IMR-90 (cell line): Measurements from ENCODE around the gene IBA57.

Experiments used
- BHLHE40 ChIP-seq: fragments of 150-350 bp; IDR thresholded peaks from 2 replicates; pipeline ENCODE4 v1.6.1; 2016; ENCODE audit warnings: mild to moderate bottlenecking, low read depth, low read length
- CTCF ChIP-seq: conservative IDR thresholded peaks from 2 replicates; pipeline ENCODE4 v1.5.1; 2012; ENCODE audit warnings: mild to moderate bottlenecking, low read depth, low read length, improper control_type of control experiment
- MXI1 ChIP-seq: IDR thresholded peaks from 2 replicates; pipeline ENCODE4 v1.6.1; 2012; ENCODE audit warnings: low read depth, mild to moderate bottlenecking, low read length, moderate library complexity, borderline replicate concordance
- POLR2A ChIP-seq: IDR thresholded peaks from 2 replicates; pipeline ENCODE4 v1.6.1; 2012; ENCODE audit warnings: mild to moderate bottlenecking, low read depth, low read length
- RCOR1 ChIP-seq: IDR thresholded peaks from 2 replicates; pipeline ENCODE4 v1.6.1; 2012; ENCODE audit warnings: mild to moderate bottlenecking, low read length, improper control_type of control experiment; ENCODE audit not compliant: insufficient replicate concordance
- RFX5 ChIP-seq: IDR thresholded peaks from 2 replicates; pipeline ENCODE4 v1.8.0; 2012; ENCODE audit warnings: low read depth, mild to moderate bottlenecking, low read length, moderate library complexity
- USF2 ChIP-seq: fragments of 150-350 bp; IDR thresholded peaks from 2 replicates; pipeline ENCODE4 v1.6.1; 2017; ENCODE audit warnings: mild to moderate bottlenecking, antibody characterized with exemption, low read length, low read depth

GRCh38 chr1:228206582-228207351 lies 41.2 kb downstream of the IBA57 start:
- TF ChIP-seq CTCF (no peak), MXI1 (no peak), RFX5 (no peak), RCOR1 (no peak), USF2 (no peak), POLR2A (no peak), BHLHE40 (no peak)
